Ishikawa (cell line): ENCODE measurements around the gene CHN2.

Experiments
- CEBPB ChIP-seq: IDR thresholded peaks from 2 replicates; pipeline ENCODE4 v1.6.1; 2012
- CREB1 ChIP-seq: IDR thresholded peaks from 2 replicates; pipeline ENCODE4 v1.6.1; 2012; ENCODE audit warnings: low read depth
- EGR1 ChIP-seq: IDR thresholded peaks from 2 replicates; pipeline ENCODE4 v1.6.1; 2012
- EP300 ChIP-seq: IDR thresholded peaks from 2 replicates; pipeline ENCODE4 v1.6.1; 2012; ENCODE audit warnings: borderline replicate concordance
- FOXM1 ChIP-seq: IDR thresholded peaks from 2 replicates; pipeline ENCODE4 v1.6.1; 2012; ENCODE audit warnings: low read depth, borderline replicate concordance
- MAX ChIP-seq: IDR thresholded peaks from 2 replicates; pipeline ENCODE4 v1.6.1; 2012
- NFIC ChIP-seq: IDR thresholded peaks from 2 replicates; pipeline ENCODE4 v1.6.1; 2012
- RAD21 ChIP-seq: IDR thresholded peaks from 2 replicates; pipeline ENCODE4 v1.6.1; 2012; ENCODE audit warnings: low read depth
- REST ChIP-seq: IDR thresholded peaks from 2 replicates; pipeline ENCODE4 v1.6.1; 2012; ENCODE audit warnings: low read depth, mild to moderate bottlenecking
- TAF1 ChIP-seq: IDR thresholded peaks from 2 replicates; pipeline ENCODE4 v1.6.1; 2012; ENCODE audit warnings: low read depth, mild to moderate bottlenecking
- TCF12 ChIP-seq: IDR thresholded peaks from 2 replicates; pipeline ENCODE4 v1.6.1; 2012; ENCODE audit warnings: low read depth
- USF1 ChIP-seq: IDR thresholded peaks from 2 replicates; pipeline ENCODE4 v1.6.1; 2012
- YY1 ChIP-seq: IDR thresholded peaks from 2 replicates; pipeline ENCODE4 v1.6.1; 2012; ENCODE audit warnings: low read depth
- ZBTB7A ChIP-seq: IDR thresholded peaks from 2 replicates; pipeline ENCODE4 v1.6.1; 2012; ENCODE audit warnings: low read depth

- TF ChIP-seq MAX (no peak), NFIC (no peak), YY1 (no peak), CEBPB (no peak), REST (no peak), TCF12 (no peak), EP300 (no peak), FOXM1 (no peak), RAD21 (no peak), TAF1 (no peak), CREB1 (no peak), USF1 (no peak), ZBTB7A (no peak), EGR1 (no peak)
These were observed 253.3 kb downstream of the CHN2 start for GRCh38 chr7:29447828-29448227.
